Middle frontal gyrus (tissue), 1 donor: ENCODE data around the gene ARG2.

Source experiments
- DNase-seq: peaks from one replicate; pipeline ENCODE4 v3.0.0-alpha.2; 2015; ENCODE audit warnings: low spot score; ENCODE audit errors: extremely low spot score

Gene ARG2

GRCh38 chr14:67636361-67636919 is 16.7 kb downstream of the ARG2 start:
- DNase-seq = no peak

GRCh38 chr14:67638642-67639041 is 18.9 kb downstream of the ARG2 start:
- DNase-seq = no peak

- no peak for DNase-seq
Measured at GRCh38 chr14:67641480-67641879, 21.8 kb downstream of the ARG2 start.

GRCh38 chr14:67641902-67642749 is 22.4 kb downstream of the ARG2 start:
- DNase-seq = no peak

GRCh38 chr14:67643713-67644112 is 24.0 kb downstream of the ARG2 start:
- no peak for DNase-seq

- no peak for DNase-seq
Measured at GRCh38 chr14:67644428-67644827, 24.7 kb downstream of the ARG2 start.

DNA sequence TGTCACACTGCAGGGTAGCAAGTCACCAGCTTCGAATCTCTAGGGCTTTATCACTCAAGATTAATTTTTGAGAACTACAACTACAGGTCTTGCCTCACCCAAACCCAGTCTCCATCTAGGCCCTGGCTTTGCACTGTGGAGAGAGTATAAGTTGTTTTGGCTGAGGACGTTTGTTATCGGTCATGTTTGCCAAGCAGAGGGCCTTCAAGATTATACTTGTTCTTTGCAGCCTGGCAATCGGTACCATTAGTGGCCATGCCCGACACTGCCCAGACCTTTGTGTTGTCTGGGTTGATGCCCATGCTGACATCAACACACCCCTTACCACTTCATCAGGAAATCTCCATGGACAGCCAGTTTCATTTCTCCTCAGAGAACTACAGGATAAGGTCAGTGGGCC is 25.7 kb downstream of the ARG2 start:
- DNase-seq = no peak

- DNase-seq = no peak
Measured at GRCh38 chr14:67646131-67646530, 26.4 kb downstream of the ARG2 start.

DNA sequence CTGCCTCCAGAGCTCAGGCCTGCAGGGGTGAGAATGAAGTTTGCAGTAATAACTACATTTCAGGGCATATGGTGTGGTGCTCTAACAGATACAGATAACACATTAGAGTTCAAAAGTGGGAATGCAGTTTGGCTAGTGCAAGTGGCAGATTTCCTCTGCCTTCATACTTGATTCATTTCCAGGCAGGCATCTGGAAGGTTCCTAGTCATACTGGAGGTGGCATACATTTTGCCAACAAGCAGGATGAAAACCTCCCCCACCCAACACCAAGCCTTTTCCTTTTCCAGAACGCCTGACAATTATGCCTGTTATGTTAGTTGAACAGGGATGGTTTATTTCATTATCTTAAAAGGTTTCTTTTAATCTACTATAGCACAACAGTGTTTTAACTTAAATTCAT is 30.4 kb downstream of the ARG2 start:
- DNase-seq = no peak

- DNase-seq = no peak
Measured at GRCh38 chr14:67650694-67651093, 31.0 kb downstream of the ARG2 start.

- no peak for DNase-seq
Measured at GRCh38 chr14:67652189-67652588, 32.5 kb downstream of the ARG2 start.

- DNase-seq = no peak
Measured at GRCh38 chr14:67653651-67654280, 34.0 kb downstream of the ARG2 start.

DNA sequence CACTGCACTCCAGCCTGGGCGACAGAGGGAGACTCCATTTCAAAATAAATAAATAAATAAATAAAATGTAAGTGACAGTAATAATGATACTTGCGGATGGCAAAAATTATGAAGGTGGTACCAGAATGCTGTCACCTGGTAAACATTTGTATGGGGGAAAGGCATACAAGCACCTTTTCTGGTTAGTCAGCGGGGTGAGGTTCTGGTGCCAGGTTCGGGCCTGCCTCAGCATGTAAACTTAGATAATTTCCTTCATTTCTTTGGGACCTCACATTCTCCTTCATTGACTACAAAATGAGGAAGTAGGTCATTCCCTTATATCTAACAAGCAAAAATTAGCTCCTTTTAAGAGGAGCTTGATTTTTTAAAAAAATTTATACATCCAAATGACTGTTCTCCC is 43.9 kb downstream of the ARG2 start:
- no peak for DNase-seq

GRCh38 chr14:67665868-67666267 is 46.1 kb downstream of the ARG2 start:
- no peak for DNase-seq

- DNase-seq = peak; percentile 19
Measured at GRCh38 chr14:67666750-67667449, 47.2 kb downstream of the ARG2 start.

- DNase-seq = no peak
Measured at GRCh38 chr14:67668559-67668958, 48.8 kb downstream of the ARG2 start.

DNA sequence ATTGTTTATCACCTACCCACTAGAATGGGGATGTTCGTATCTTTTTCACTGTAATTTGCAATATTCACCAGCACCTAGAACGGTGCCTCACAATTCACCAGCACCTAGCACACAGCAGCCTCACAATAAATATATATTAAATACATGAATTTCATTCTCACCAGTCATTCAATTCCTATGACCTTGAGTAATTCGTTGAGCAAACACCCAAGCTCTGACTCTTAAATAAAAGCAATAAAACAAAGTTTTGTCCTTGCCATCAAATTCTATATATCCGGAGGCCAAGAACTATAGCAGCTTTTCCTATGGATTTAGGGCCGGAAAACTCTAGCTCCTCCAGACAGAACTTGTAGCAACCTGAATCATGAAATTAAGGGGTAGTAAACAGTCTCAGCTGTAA is 53.7 kb downstream of the ARG2 start:
- no peak for DNase-seq

GRCh38 chr14:67674139-67674479 is 54.4 kb downstream of the ARG2 start:
- DNase-seq = peak; percentile 8

GRCh38 chr14:67674480-67675218 is 54.9 kb downstream of the ARG2 start, which contains the start of gene VTI1B:
Gene VTI1B (minus strand): TSS chr14:67674632. CDS start chr14:67674489, 143 bp downstream.
- peak; percentile 75 for DNase-seq

- DNase-seq = no peak
Measured at GRCh38 chr14:67675219-67675582, 55.5 kb downstream of the ARG2 start.

- DNase-seq = no peak
Measured at GRCh38 chr14:67679006-67679405, 59.3 kb downstream of the ARG2 start.
